Osteocyte (in vitro differentiated cells): ENCODE results near the gene THSD4. TPM values are rescaled to one million over a fixed set of nuclear protein-coding genes. Genes with fewer than 3 reads are reported as not detected.

Experiments
- DNase-seq: peaks from one replicate; pipeline ENCODE4 v3.0.0; 2021; ENCODE audit warnings: mixed read lengths; ENCODE audit not compliant: unreplicated experiment; ENCODE audit errors: extremely low spot score
- H3K27ac Mint-ChIP-seq: one replicate; pipeline ENCODE4 v1.8.0; 2021; ENCODE audit warnings: mild to moderate bottlenecking, mixed read lengths; ENCODE audit not compliant: unreplicated experiment
- H3K27me3 Mint-ChIP-seq: one replicate; pipeline ENCODE4 v1.8.0; 2021; ENCODE audit warnings: mixed read lengths; ENCODE audit not compliant: unreplicated experiment
- H3K36me3 Mint-ChIP-seq: one replicate; pipeline ENCODE4 v1.8.0; 2021; ENCODE audit warnings: mixed read lengths; ENCODE audit not compliant: unreplicated experiment
- H3K4me1 Mint-ChIP-seq: one replicate; pipeline ENCODE4 v1.8.0; 2021; ENCODE audit warnings: mixed read lengths; ENCODE audit not compliant: unreplicated experiment
- H3K4me3 Mint-ChIP-seq: one replicate; pipeline ENCODE4 v1.8.0; 2021; ENCODE audit warnings: mild to moderate bottlenecking, moderate library complexity, mixed read lengths; ENCODE audit not compliant: unreplicated experiment
- H3K9me3 Mint-ChIP-seq: one replicate; pipeline ENCODE4 v1.8.0; 2021; ENCODE audit warnings: mixed read lengths; ENCODE audit not compliant: unreplicated experiment
- CTCF ChIP-seq: fragments of 200-600 bp; sonication (generic); IDR thresholded peaks from 2 replicates; pipeline ENCODE4 v1.5.0; 2021; ENCODE audit warnings: antibody characterized with exemption, mild to moderate bottlenecking, moderate library complexity
- total RNA-seq: library from RNA; stranded (reverse); gene quantifications from 2 replicates; pipeline ENCODE4 v1.2.1, GENCODE V29; 2021

The THSD4 gene
- total RNA-seq, 1 donor from 2014 or later, result 5.7 TPM

- Mint-ChIP-seq H3K27me3 (peaks cover 3% of the 10 kb centered on the region), H3K4me3 (no peak overlapping the region), H3K9me3 (no peaks in the 10 kb centered on the region), H3K27ac (no peak overlapping the region), H3K4me1 (peaks cover 13% of the 10 kb centered on the region), H3K36me3 (no peaks in the 10 kb centered on the region)
- TF ChIP-seq CTCF, result no peak
- no peak for DNase-seq
Observed at GRCh38 chr15:71455107-71455506, 339.8 kb downstream of the THSD4 start.

DNA sequence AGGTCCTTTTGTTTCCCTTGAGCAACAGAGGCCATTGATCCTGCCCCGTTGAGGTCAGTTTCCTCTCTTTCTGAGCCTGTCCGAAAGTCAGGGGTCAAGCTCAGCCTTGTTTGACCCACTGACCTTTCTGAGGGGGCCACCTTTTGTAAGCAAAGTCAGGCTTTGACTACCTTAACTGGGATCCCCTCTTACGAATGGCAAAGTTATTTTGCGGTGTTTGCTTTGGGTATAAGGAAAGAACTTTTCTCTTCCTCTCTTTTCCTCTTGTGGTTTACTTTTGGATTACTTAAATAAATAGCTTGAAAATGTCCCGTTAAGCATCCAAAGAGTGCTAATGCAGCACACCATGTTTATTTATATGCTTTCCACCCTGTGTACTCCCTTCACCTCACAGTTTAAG is 340.6 kb downstream of the THSD4 start:
- H3K4me1 Mint-ChIP-seq, result peaks cover 13% of the 10 kb centered on the region

GRCh38 chr15:71456362-71456761 is 341.1 kb downstream of the THSD4 start:
- peaks cover 3% of the 10 kb centered on the region for H3K27me3 Mint-ChIP-seq
- TF ChIP-seq CTCF, result no peak
- no peaks in the 10 kb centered on the region for H3K36me3 Mint-ChIP-seq
- no peaks in the 10 kb centered on the region for H3K9me3 Mint-ChIP-seq
- peaks cover 13% of the 10 kb centered on the region for H3K4me1 Mint-ChIP-seq
- DNase-seq, result no peak
- H3K27ac Mint-ChIP-seq, result no peak overlapping the region
- H3K4me3 Mint-ChIP-seq, result no peak overlapping the region

More for the DNA sequence above, 340.6 kb downstream of the THSD4 start:
- DNase-seq, result no peak
- Mint-ChIP-seq H3K9me3 (no peaks in the 10 kb centered on the region), H3K27ac (no peak overlapping the region), H3K36me3 (no peaks in the 10 kb centered on the region), H3K27me3 (peaks cover 3% of the 10 kb centered on the region), H3K4me3 (no peak overlapping the region)
- no peak for TF ChIP-seq CTCF

DNA sequence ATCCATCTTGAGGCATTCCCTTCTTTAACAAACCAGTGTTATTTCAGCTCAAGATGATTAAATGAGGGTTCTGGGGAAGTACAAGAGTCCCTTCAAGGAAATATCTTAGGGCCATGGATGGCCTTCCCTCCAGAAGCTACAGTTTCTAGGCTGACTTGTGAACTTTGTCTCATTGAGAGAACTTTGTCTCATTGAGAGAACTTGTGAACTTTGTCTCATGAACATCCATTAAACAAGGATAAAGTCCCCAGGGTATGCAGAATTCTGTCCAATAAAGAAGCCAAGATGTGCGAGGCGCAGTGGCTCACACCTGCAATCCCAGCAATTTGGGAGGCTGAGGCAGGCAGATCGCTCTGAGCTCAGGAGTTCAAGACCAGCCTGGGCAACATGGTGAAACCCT is 341.5 kb downstream of the THSD4 start:
- no peak overlapping the region for H3K27ac Mint-ChIP-seq
- H3K9me3 Mint-ChIP-seq, result no peaks in the 10 kb centered on the region
- no peak for TF ChIP-seq CTCF
- H3K27me3 Mint-ChIP-seq, result peaks cover 3% of the 10 kb centered on the region
- no peaks in the 10 kb centered on the region for H3K36me3 Mint-ChIP-seq
- peaks cover 13% of the 10 kb centered on the region for H3K4me1 Mint-ChIP-seq
- H3K4me3 Mint-ChIP-seq, result no peak overlapping the region
- no peak for DNase-seq

GRCh38 chr15:71458089-71458660 is 342.9 kb downstream of the THSD4 start:
- Mint-ChIP-seq H3K27ac (no peak overlapping the region), H3K36me3 (no peaks in the 10 kb centered on the region), H3K4me1 (peaks cover 13% of the 10 kb centered on the region), H3K27me3 (peaks cover 4% of the 10 kb centered on the region), H3K4me3 (no peak overlapping the region), H3K9me3 (no peaks in the 10 kb centered on the region)
- no peak for DNase-seq
- no peak for TF ChIP-seq CTCF
